ENCODE results near the gene PRR35. TPM values are rescaled to one million over a fixed set of nuclear protein-coding genes. Genes with fewer than 3 reads are reported as not detected.

Gene PRR35
- 0.11 to 0.19 TPM (median 0.15 TPM) in 5 replicates for total RNA-seq (2022; extraction: Qiagen RNA extraction)

DNA sequence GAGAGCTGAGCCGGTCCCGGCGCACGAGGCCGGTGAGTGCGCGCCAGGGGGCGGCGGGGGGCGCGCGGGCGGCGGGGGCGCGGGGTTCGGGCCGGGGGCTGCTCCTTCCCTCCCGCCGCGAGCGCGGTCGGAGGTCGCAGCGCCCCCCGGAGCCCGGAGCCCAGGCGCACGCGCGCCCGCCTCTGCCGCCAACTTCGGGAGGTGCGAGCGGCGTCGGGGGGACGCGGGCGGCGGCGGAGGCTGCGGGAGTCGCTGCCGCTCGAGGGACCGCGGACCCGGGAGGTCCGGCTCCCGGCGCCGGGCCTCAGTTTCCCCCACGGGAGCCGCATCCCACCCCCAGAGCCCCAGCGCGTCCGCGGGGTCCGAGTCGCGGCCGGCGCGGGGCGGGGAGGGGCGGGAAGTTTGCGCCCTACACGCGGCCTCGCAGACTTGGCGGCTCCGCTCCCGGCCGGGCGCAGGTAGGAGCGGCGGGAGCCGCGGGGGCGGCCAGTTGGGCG lies at the start of gene PRR35:
PRR35 (plus strand) TSS at position 191 of the 497 bp plus-strand sequence. CDS start 2,901 bp downstream, outside the sequence.

DNA sequence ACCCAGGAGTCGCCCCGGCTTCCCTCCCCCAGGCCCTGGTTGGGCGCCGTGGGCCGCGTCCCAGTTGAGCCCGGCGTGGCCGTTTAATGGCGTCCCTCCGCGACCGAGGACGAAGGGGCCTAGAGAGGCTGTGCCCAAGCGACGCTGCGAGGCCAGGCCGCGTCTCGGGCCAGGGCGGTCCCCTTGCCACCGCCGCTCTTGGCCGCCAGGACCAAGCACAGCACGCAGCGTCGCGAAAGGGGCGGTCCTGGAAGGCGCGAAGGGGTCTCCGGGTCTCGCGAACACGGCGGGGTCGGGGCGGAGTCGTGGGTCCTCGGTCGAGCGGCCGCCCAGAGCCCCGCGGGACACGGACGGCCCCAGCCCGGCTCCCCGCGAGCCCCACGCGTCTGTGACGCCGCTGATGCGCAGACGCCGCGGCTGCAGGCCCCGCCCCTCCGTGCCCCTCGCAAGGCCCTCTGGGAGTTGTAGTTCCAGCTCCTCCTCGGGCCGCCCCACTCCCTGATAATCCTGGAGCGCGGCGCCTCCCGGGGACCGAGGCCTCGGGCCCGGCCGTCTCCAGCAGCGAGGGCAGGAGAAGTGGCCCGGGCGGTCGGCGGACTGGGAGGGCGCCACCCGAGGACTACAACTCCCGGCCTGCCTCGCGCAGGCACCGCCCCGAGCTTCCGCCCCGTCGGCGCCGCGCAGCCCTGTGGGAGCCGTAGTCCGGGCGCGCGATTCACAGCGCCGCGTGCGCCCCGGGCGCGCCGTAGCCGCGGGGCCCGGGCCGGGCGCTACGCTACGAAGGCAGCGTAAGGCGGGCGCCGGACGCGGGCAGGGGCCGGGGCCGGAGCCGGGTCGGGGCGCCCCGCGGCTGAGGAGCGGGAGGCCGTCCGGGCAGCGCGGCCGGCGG lies 32.9 kb upstream of the PRR35 start, which contains the start of gene CAPN15:
CAPN15 (plus strand) TSS at position 698 of the 889 bp plus-strand sequence. CDS start 19,127 bp downstream, outside the sequence.

DNA sequence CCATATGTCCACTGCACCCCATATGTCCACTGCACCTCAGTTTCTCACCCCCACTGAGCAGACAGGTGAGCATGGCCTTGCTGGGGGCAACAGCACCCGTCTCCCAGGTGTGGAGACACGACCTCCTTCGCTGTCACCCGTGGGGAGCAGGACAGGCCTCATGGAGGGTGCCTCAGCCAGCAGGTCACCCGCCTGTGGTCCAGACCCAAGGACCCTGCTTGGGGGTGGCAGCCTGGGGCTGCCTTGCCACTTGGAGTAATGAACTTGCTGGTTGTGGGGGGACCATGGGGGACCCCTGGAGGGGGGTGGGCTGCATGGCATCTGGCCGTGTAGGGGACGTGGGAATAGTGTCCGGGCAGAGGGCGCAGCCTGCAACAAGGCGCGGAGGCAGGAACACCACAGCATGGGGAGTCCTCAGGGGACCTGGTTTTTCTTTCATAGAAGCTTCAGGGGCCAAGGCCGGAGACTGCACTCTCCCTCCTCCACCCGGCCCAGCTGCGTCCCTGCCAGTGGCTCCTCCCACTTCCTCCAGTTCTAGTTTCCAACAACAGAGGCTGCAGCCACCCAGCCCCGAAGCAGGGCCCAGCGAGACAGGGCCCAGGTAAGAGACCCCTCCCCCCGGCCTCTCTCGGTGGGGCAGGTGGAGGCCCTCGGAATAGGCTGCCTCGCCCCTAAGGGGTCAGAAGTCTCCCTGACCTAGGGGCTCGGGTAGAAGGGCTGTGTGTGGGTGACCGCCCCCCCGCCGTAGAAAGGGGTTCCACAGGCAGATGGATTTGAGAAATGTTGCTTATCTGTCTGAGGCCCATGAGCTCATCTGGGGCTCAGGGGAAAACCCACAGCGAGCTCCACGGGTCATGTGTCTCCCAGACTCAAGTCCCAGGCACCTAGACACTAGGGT lies 6.5 kb downstream of the PRR35 start, which contains the start of gene NHLRC4:
NHLRC4 (plus strand) TSS at position 531 of the 898 bp plus-strand sequence. CDS start 1,043 bp downstream, outside the sequence.

DNA sequence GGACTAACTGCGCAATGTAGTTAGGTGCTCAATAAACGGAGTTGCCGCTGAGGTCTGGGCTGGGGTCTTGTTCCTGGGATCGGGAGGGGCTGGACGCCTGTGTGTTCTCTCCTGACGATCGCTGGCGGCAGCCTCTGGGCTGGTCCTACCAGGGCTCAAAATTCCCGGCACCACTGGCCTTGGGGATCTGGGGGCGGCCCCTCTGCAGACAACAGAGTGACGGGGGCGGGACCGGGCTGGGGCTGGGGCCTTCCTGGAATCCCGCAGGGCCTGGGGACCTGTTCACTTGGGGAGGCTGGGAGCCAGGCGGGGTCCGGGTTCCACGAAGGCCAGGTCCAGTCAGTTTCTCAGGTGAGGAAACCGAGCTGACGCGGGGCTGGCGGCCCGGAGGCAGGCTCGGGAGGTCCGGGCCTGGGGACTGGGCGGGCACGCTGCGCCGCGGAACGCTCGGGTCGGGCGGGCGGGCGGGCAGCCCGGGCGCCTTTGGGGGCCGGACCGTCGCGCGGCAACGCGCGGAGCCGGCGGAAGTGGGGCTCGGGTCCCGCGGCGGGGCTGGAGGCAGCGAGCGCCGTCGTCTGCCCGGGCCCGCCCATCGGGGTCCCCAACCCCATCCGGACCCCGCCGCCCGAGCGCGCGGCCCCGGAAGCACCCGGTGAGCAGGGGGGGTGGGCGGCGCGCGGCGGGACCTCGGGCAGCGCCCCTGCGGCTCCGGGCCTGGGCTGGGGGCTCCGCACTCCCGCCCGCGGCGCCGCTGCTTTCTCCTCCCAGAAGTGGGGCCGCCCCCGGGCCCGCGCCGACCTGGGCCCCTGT lies 9.5 kb downstream of the PRR35 start, which contains the start of gene PIGQ:
PIGQ (plus strand) TSS at position 524 of the 810 bp plus-strand sequence. CDS start 4,107 bp downstream, outside the sequence.

DNA sequence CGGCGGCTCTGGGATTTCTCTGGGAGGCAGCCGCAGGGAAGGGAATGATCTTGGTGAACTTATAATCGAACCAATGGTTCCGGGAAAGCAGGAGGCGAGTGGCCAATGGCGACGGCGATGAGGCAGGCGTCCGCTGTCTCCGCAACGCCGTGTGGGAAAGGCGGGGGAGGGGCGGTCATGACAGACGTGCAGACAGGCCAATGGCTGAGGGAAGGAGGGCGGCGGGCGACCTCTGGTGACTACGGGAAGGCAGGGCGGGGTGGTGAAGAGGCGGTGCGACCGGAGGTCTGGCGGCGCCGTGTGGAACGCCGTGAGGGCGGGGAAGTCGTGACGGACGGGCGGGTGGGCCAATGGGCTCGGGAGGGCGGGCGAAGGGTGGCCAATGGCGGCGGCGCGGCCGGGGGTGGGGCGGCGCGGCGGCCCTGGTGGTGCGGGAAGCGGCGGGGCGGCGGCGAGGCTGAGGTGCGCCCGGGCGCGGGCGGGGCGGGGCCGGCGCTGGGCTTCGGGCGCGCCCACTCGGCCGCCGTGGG lies 29.5 kb downstream of the PRR35 start, which contains the start of gene RAB40C:
RAB40C (plus strand) TSS at position 409 of the 530 bp plus-strand sequence. CDS start 226 bp downstream, outside the sequence.

Other genes starting within 250 kb of the PRR35 start
- gene AXIN1, start 207.7 kb upstream of the PRR35 start, total RNA-seq (2022; extraction: Qiagen RNA extraction) = 25.9 to 34.1 TPM (median 33.5 TPM) in 5 replicates
- gene MRPL28, start 189.9 kb upstream of the PRR35 start, total RNA-seq (2022; extraction: Qiagen RNA extraction) = 123 to 138 TPM (median 131 TPM) in 5 replicates
- gene PGAP6, start 178.4 kb upstream of the PRR35 start, total RNA-seq (2022; extraction: Qiagen RNA extraction) = 24.8 to 39.9 TPM (median 34.7 TPM) in 5 replicates
- 275 to 460 TPM (median 445 TPM) in 5 replicates for gene NME4, start 163.2 kb upstream of the PRR35 start, total RNA-seq (2022; extraction: Qiagen RNA extraction)
- gene DECR2, start 158.5 kb upstream of the PRR35 start, total RNA-seq (2022; extraction: Qiagen RNA extraction) = 21.2 to 29.7 TPM (median 26.3 TPM) in 5 replicates
- gene RAB11FIP3, start 134.7 kb upstream of the PRR35 start, total RNA-seq (2022; extraction: Qiagen RNA extraction) = 23.1 to 33.6 TPM (median 29.8 TPM) in 5 replicates
- 34.5 to 76.4 TPM (median 71.6 TPM) in 5 replicates for gene CAPN15, start 32.7 kb upstream of the PRR35 start, total RNA-seq (2022; extraction: Qiagen RNA extraction)
- gene NHLRC4, start 6.6 kb downstream of the PRR35 start, total RNA-seq (2022; extraction: Qiagen RNA extraction) = 0.14 to 0.26 TPM (median 0.21 TPM) in 5 replicates
- 24.2 to 41.4 TPM (median 35.5 TPM) in 5 replicates for gene PIGQ, start 9.6 kb downstream of the PRR35 start, total RNA-seq (2022; extraction: Qiagen RNA extraction)
- 10.2 to 18.4 TPM (median 18.1 TPM) in 5 replicates for gene RAB40C, start 29.7 kb downstream of the PRR35 start, total RNA-seq (2022; extraction: Qiagen RNA extraction)
- 0.07 to 0.25 TPM (median 0.18 TPM) in 5 replicates for gene WFIKKN1, start 70.6 kb downstream of the PRR35 start, total RNA-seq (2022; extraction: Qiagen RNA extraction)
- gene METTL26, start 75.9 kb downstream of the PRR35 start, total RNA-seq (2022; extraction: Qiagen RNA extraction) = 83.7 to 131 TPM (median 124 TPM) in 5 replicates
- gene MCRIP2, start 81.4 kb downstream of the PRR35 start, total RNA-seq (2022; extraction: Qiagen RNA extraction) = 16.4 to 33.0 TPM (median 29.6 TPM) in 5 replicates
- gene WDR90, start 89.0 kb downstream of the PRR35 start, total RNA-seq (2022; extraction: Qiagen RNA extraction) = 11.8 to 23.4 TPM (median 22.3 TPM) in 5 replicates
- gene RHOT2, start 107.7 kb downstream of the PRR35 start, total RNA-seq (2022; extraction: Qiagen RNA extraction) = 48.3 to 98.6 TPM (median 83.1 TPM) in 5 replicates
- gene RHBDL1, start 115.3 kb downstream of the PRR35 start, total RNA-seq (2022; extraction: Qiagen RNA extraction) = 0.26 to 1.6 TPM (median 1.2 TPM) in 5 replicates
- gene STUB1, start 120.0 kb downstream of the PRR35 start, total RNA-seq (2022; extraction: Qiagen RNA extraction) = 84.0 to 122 TPM (median 114 TPM) in 5 replicates
- gene JMJD8, start 123.9 kb downstream of the PRR35 start, total RNA-seq (2022; extraction: Qiagen RNA extraction) = 63.2 to 85.2 TPM (median 82.5 TPM) in 5 replicates
- 3.7 to 6.8 TPM (median 5.6 TPM) in 5 replicates for gene WDR24, start 130.0 kb downstream of the PRR35 start, total RNA-seq (2022; extraction: Qiagen RNA extraction)
- gene FBXL16, start 145.4 kb downstream of the PRR35 start, total RNA-seq (2022; extraction: Qiagen RNA extraction) = 8.5 to 16.2 TPM (median 15.7 TPM) in 5 replicates
- gene METRN, start 154.7 kb downstream of the PRR35 start, total RNA-seq (2022; extraction: Qiagen RNA extraction) = 88.0 to 175 TPM (median 171 TPM) in 5 replicates
- 31.1 to 53.1 TPM (median 45.4 TPM) in 5 replicates for gene ANTKMT, start 160.8 kb downstream of the PRR35 start, total RNA-seq (2022; extraction: Qiagen RNA extraction)
- gene CCDC78, start 166.0 kb downstream of the PRR35 start, total RNA-seq (2022; extraction: Qiagen RNA extraction) = 2.9 to 6.2 TPM (median 4.9 TPM) in 5 replicates
- gene HAGHL, start 166.7 kb downstream of the PRR35 start, total RNA-seq (2022; extraction: Qiagen RNA extraction) = 15.8 to 17.8 TPM (median 16.5 TPM) in 5 replicates
- gene CIAO3, start 180.6 kb downstream of the PRR35 start, total RNA-seq (2022; extraction: Qiagen RNA extraction) = 21.1 to 29.7 TPM (median 29.0 TPM) in 5 replicates
- gene MSLN, start 200.3 kb downstream of the PRR35 start, total RNA-seq (2022; extraction: Qiagen RNA extraction) = 2.2 to 4.3 TPM (median 2.8 TPM) in 5 replicates
- 32.4 to 56.2 TPM (median 53.1 TPM) in 5 replicates for gene RPUSD1, start 228.0 kb downstream of the PRR35 start, total RNA-seq (2022; extraction: Qiagen RNA extraction)
- gene CHTF18, start 228.2 kb downstream of the PRR35 start, total RNA-seq (2022; extraction: Qiagen RNA extraction) = 12.2 to 27.2 TPM (median 21.9 TPM) in 5 replicates
- not detected in 5 replicates for gene GNG13, start 240.3 kb downstream of the PRR35 start, total RNA-seq (2022; extraction: Qiagen RNA extraction)